ENCODE data around the gene PROSER3. TPM values are rescaled to one million over a fixed set of nuclear protein-coding genes. Genes with fewer than 3 reads are reported as not detected.
"Not testable (repeated sequence)": the region's sequence is repeated elsewhere in the genome, so short reads cannot be mapped to it uniquely, and the experiment has no call there.

Gene PROSER3
- total and polyA plus RNA-seq, 2 experiments from 2014 or later = 16.3 to 28.9 TPM

GRCh38 chr19:35766571-35767104 lies 8.7 kb downstream of the PROSER3 start:
- H3K27ac ChIP-seq = no peak overlapping the region
- TF ChIP-seq CTCF (IDR thresholded peaks at IDR 0.05; ENCODE audit: low read depth, low read length) = no peak
- DNase-seq (ENCODE audit: low read depth in 1 of 2, low spot score in 1 of 2) = no peak
- no peaks in the 10 kb centered on the region for H3K9me3 ChIP-seq (ENCODE audit: low read depth)
- no peaks in the 10 kb centered on the region for H3K27me3 ChIP-seq
- H3K4me1 ChIP-seq (ENCODE audit: low read depth) = peaks cover 5% of the 10 kb centered on the region
- H3K36me3 ChIP-seq = no peaks in the 10 kb centered on the region
- no peak overlapping the region for H3K4me3 ChIP-seq

- Histone ChIP-seq H3K27ac (peak overlapping the region; percentile 15), H3K4me3 (no peak overlapping the region)
- peak in 1 of 2 donors; percentile 82 for DNase-seq (ENCODE audit: low read depth in 1 of 2, low spot score in 1 of 2)
These were observed 9.5 kb downstream of the PROSER3 start for GRCh38 chr19:35767288-35768081.

GRCh38 chr19:35768082-35768421 lies 10.1 kb downstream of the PROSER3 start:
- H3K4me3 ChIP-seq = no peak overlapping the region
- H3K9me3 ChIP-seq (ENCODE audit: low read depth) = no peaks in the 10 kb centered on the region
- no peaks in the 10 kb centered on the region for H3K36me3 ChIP-seq
- TF ChIP-seq CTCF (IDR thresholded peaks at IDR 0.05; ENCODE audit: low read depth, low read length) = no peak
- peak overlapping the region; percentile 42 for H3K27ac ChIP-seq
- peaks cover 5% of the 10 kb centered on the region for H3K4me1 ChIP-seq (ENCODE audit: low read depth)
- no peak for DNase-seq (ENCODE audit: low read depth in 1 of 2, low spot score in 1 of 2)
- H3K27me3 ChIP-seq = no peaks in the 10 kb centered on the region

More at GRCh38 chr19:35767288-35768081, 9.5 kb downstream of the PROSER3 start:
- Histone ChIP-seq H3K4me1 (ENCODE audit: low read depth) (peaks cover 5% of the 10 kb centered on the region), H3K27me3 (no peaks in the 10 kb centered on the region), H3K9me3 (ENCODE audit: low read depth) (no peaks in the 10 kb centered on the region), H3K36me3 (no peaks in the 10 kb centered on the region)
- TF ChIP-seq CTCF (IDR thresholded peaks at IDR 0.05; ENCODE audit: low read depth, low read length) = no peak

- not testable (repeated sequence) for DNase-seq (ENCODE audit: low read depth in 1 of 2, low spot score in 1 of 2); H3K9me3 ChIP-seq (ENCODE audit: low read depth); H3K27ac ChIP-seq; H3K27me3 ChIP-seq; H3K36me3 ChIP-seq; H3K4me1 ChIP-seq (ENCODE audit: low read depth); H3K4me3 ChIP-seq
These were observed 14.4 kb downstream of the PROSER3 start for GRCh38 chr19:35772362-35772761.

- H3K4me3 ChIP-seq = no peak overlapping the region
- TF ChIP-seq CTCF (IDR thresholded peaks at IDR 0.05; ENCODE audit: low read depth, low read length) = no peak
- DNase-seq (ENCODE audit: low read depth in 1 of 2, low spot score in 1 of 2) = peak in 1 of 2 donors; percentile 72
These were observed 15.2 kb downstream of the PROSER3 start for GRCh38 chr19:35773020-35773806.

More at GRCh38 chr19:35773020-35773806, 15.2 kb downstream of the PROSER3 start:
- Histone ChIP-seq H3K27me3 (no peaks in the 10 kb centered on the region), H3K36me3 (no peaks in the 10 kb centered on the region), H3K27ac (no peak overlapping the region), H3K4me1 (ENCODE audit: low read depth) (peaks cover 1% of the 10 kb centered on the region), H3K9me3 (ENCODE audit: low read depth) (no peaks in the 10 kb centered on the region)
